HG03060 (cell line): Measurements from ENCODE around the gene CALHM3.
A peak's percentile ranks its signal among the peaks of the same experiment; 100 is the strongest.

Experiments
- ATAC-seq: cut with Tn5 transposase; IDR thresholded peaks from one replicate; pipeline ENCODE4 v1.9.1; 2021; ENCODE audit warnings: low read depth, moderate number of reproducible peaks; ENCODE audit not compliant: unreplicated experiment

Gene CALHM3

GRCh38 chr10:103451831-103452505 lies 27.1 kb downstream of the CALHM3 start, which contains the start of gene CALHM2:
TSS of gene CALHM2 (minus strand) at chr10:103452370. CDS start at chr10:103449941, 2,429 bp downstream.
- ATAC-seq: peak; percentile 37

- ATAC-seq: no peak
Measured at GRCh38 chr10:103451091-103451813, 27.8 kb downstream of the CALHM3 start.

- no peak for ATAC-seq
Measured at GRCh38 chr10:103450201-103450695, 28.8 kb downstream of the CALHM3 start.

GRCh38 chr10:103449208-103450144 lies 29.6 kb downstream of the CALHM3 start:
- ATAC-seq: no peak

- no peak for ATAC-seq
Measured at GRCh38 chr10:103448746-103449145, 30.3 kb downstream of the CALHM3 start.

- ATAC-seq: no peak
Measured at GRCh38 chr10:103447187-103447586, 31.9 kb downstream of the CALHM3 start.

GRCh38 chr10:103445767-103446567 lies 33.1 kb downstream of the CALHM3 start:
- no peak for ATAC-seq

- no peak for ATAC-seq
Measured at GRCh38 chr10:103445366-103445765, 33.7 kb downstream of the CALHM3 start.

- ATAC-seq: no peak
Measured at GRCh38 chr10:103444478-103444877, 34.6 kb downstream of the CALHM3 start.

- no peak for ATAC-seq
Measured at GRCh38 chr10:103443475-103444185, 35.4 kb downstream of the CALHM3 start.

- no peak for ATAC-seq
Measured at GRCh38 chr10:103442031-103442461, 37.0 kb downstream of the CALHM3 start.

- ATAC-seq: no peak
Measured at GRCh38 chr10:103441611-103442010, 37.4 kb downstream of the CALHM3 start.

GRCh38 chr10:103441206-103441605 lies 37.8 kb downstream of the CALHM3 start:
- no peak for ATAC-seq

GRCh38 chr10:103440416-103440815 lies 38.6 kb downstream of the CALHM3 start:
- ATAC-seq: no peak

- ATAC-seq: no peak
Measured at GRCh38 chr10:103439776-103440175, 39.3 kb downstream of the CALHM3 start.

GRCh38 chr10:103433858-103434257 lies 45.2 kb downstream of the CALHM3 start:
- no peak for ATAC-seq

GRCh38 chr10:103431902-103432301 lies 47.1 kb downstream of the CALHM3 start:
- no peak for ATAC-seq

GRCh38 chr10:103429647-103430046 lies 49.4 kb downstream of the CALHM3 start:
- ATAC-seq: no peak

GRCh38 chr10:103428989-103429643 lies 49.9 kb downstream of the CALHM3 start:
- ATAC-seq: no peak
